Osteocyte (in vitro differentiated cells): ENCODE data around the gene LMO4. TPM values are rescaled to one million over a fixed set of nuclear protein-coding genes. Genes with fewer than 3 reads are reported as not detected.

Source experiments
- DNase-seq: peaks from one replicate; pipeline ENCODE4 v3.0.0; 2021; ENCODE audit warnings: mixed read lengths; ENCODE audit not compliant: unreplicated experiment; ENCODE audit errors: extremely low spot score
- H3K27ac Mint-ChIP-seq: one replicate; pipeline ENCODE4 v1.8.0; 2021; ENCODE audit warnings: mild to moderate bottlenecking, mixed read lengths; ENCODE audit not compliant: unreplicated experiment
- H3K27me3 Mint-ChIP-seq: one replicate; pipeline ENCODE4 v1.8.0; 2021; ENCODE audit warnings: mixed read lengths; ENCODE audit not compliant: unreplicated experiment
- H3K36me3 Mint-ChIP-seq: one replicate; pipeline ENCODE4 v1.8.0; 2021; ENCODE audit warnings: mixed read lengths; ENCODE audit not compliant: unreplicated experiment
- H3K4me1 Mint-ChIP-seq: one replicate; pipeline ENCODE4 v1.8.0; 2021; ENCODE audit warnings: mixed read lengths; ENCODE audit not compliant: unreplicated experiment
- H3K4me3 Mint-ChIP-seq: one replicate; pipeline ENCODE4 v1.8.0; 2021; ENCODE audit warnings: mild to moderate bottlenecking, moderate library complexity, mixed read lengths; ENCODE audit not compliant: unreplicated experiment
- H3K9me3 Mint-ChIP-seq: one replicate; pipeline ENCODE4 v1.8.0; 2021; ENCODE audit warnings: mixed read lengths; ENCODE audit not compliant: unreplicated experiment
- CTCF ChIP-seq: fragments of 200-600 bp; sonication (generic); IDR thresholded peaks from 2 replicates; pipeline ENCODE4 v1.5.0; 2021; ENCODE audit warnings: antibody characterized with exemption, mild to moderate bottlenecking, moderate library complexity
- total RNA-seq: library from RNA; stranded (reverse); gene quantifications from 2 replicates; pipeline ENCODE4 v1.2.1, GENCODE V29; 2021

Gene LMO4
- total RNA-seq, 1 donor from 2014 or later: 37.6 TPM

DNA sequence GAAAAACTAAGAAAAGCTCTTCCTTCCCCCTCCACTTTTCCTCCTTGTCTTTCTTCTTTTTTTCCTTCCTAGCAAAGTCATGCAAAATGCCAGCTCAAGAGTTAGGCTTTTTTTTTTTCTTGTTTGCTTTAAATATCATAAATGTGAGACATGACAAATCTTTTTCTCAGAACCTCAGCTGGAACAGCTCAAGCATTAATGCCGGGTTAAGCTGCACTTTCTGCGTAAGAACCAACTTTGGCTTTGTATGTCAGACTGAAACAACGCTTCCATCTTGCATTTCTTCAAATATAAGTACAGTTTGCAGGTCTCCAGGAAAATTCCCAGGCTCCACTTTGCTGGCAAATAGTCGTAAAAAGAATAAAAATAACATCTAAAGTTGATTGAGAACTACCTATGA lies 20.7 kb upstream of the LMO4 start:
- no peaks in the 10 kb centered on the region for H3K36me3 Mint-ChIP-seq
- H3K27me3 Mint-ChIP-seq: peaks cover 37% of the 10 kb centered on the region
- no peak for TF ChIP-seq CTCF
- H3K27ac Mint-ChIP-seq: no peak overlapping the region
- DNase-seq: no peak
- no peaks in the 10 kb centered on the region for H3K9me3 Mint-ChIP-seq
- H3K4me3 Mint-ChIP-seq: no peak overlapping the region
- no peaks in the 10 kb centered on the region for H3K4me1 Mint-ChIP-seq

GRCh38 chr1:87314091-87314490 lies 14.6 kb upstream of the LMO4 start:
- TF ChIP-seq CTCF: no peak
- H3K27me3 Mint-ChIP-seq: peaks cover 32% of the 10 kb centered on the region
- H3K4me1 Mint-ChIP-seq: no peaks in the 10 kb centered on the region
- H3K4me3 Mint-ChIP-seq: no peak overlapping the region
- no peak for DNase-seq
- no peaks in the 10 kb centered on the region for H3K36me3 Mint-ChIP-seq
- no peak overlapping the region for H3K27ac Mint-ChIP-seq
- no peaks in the 10 kb centered on the region for H3K9me3 Mint-ChIP-seq

DNA sequence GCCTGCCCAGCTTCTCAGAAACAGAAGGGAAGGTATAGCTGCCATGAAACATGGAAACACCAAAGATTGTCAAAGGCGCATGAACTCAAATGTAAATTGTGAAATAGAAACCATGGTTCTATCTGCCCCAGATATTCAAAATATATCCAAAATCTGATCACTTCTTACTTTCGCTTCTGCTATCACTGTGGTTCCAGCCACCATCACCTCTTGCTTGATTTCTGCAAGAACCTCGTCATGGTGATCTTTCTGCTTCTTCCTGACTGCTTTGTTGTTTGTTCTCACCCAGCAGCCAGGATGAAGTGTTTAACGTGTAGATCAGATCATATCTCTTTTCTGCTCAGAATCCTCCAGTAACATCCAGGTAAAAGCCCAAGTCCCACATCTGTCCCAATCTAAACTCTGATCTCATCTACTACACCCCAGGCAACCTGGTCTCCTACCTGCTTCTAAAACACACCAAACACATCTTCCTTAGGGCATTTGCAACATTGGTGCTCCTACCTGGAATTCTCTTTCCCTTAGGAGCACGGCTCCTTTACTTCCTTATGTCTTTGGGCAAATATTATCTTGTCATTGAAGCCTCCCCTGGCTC lies 10.5 kb upstream of the LMO4 start:
- no peaks in the 10 kb centered on the region for H3K9me3 Mint-ChIP-seq
- no peaks in the 10 kb centered on the region for H3K4me1 Mint-ChIP-seq
- H3K27me3 Mint-ChIP-seq: peaks cover 39% of the 10 kb centered on the region
- no peaks in the 10 kb centered on the region for H3K36me3 Mint-ChIP-seq
- no peak for DNase-seq
- no peak overlapping the region for H3K4me3 Mint-ChIP-seq
- no peak for TF ChIP-seq CTCF
- no peak overlapping the region for H3K27ac Mint-ChIP-seq

- no peaks in the 10 kb centered on the region for H3K4me1 Mint-ChIP-seq
- H3K9me3 Mint-ChIP-seq: no peaks in the 10 kb centered on the region
- H3K27me3 Mint-ChIP-seq: peaks cover 39% of the 10 kb centered on the region
- no peaks in the 10 kb centered on the region for H3K36me3 Mint-ChIP-seq
- no peak overlapping the region for H3K4me3 Mint-ChIP-seq
- no peak for DNase-seq
- TF ChIP-seq CTCF: no peak
- H3K27ac Mint-ChIP-seq: no peak overlapping the region
Observed at GRCh38 chr1:87318806-87319205, 9.9 kb upstream of the LMO4 start.

GRCh38 chr1:87325982-87326738 lies 2.5 kb upstream of the LMO4 start:
- Mint-ChIP-seq H3K9me3 (no peaks in the 10 kb centered on the region), H3K4me3 (no peak overlapping the region), H3K4me1 (peaks cover 10% of the 10 kb centered on the region), H3K27ac (no peak overlapping the region), H3K27me3 (peaks cover 6% of the 10 kb centered on the region), H3K36me3 (no peaks in the 10 kb centered on the region)
- no peak for DNase-seq
- TF ChIP-seq CTCF: peak; percentile 85
